Activated CD4-positive, alpha-beta T cell treated with anti-CD3 and anti-CD28 coated beads, Interleukin-2, Interleukin-6, amounts not matched to agents 100 ng/mL and 50 ng/mL, durations not matched to agents 16 hours and 8 hours (primary cell): ENCODE results near the gene C1QTNF7.

Source experiments
- DNase-seq: peaks from one replicate; pipeline ENCODE4 v3.0.0-alpha.2; 2020

The C1QTNF7 gene

DNA sequence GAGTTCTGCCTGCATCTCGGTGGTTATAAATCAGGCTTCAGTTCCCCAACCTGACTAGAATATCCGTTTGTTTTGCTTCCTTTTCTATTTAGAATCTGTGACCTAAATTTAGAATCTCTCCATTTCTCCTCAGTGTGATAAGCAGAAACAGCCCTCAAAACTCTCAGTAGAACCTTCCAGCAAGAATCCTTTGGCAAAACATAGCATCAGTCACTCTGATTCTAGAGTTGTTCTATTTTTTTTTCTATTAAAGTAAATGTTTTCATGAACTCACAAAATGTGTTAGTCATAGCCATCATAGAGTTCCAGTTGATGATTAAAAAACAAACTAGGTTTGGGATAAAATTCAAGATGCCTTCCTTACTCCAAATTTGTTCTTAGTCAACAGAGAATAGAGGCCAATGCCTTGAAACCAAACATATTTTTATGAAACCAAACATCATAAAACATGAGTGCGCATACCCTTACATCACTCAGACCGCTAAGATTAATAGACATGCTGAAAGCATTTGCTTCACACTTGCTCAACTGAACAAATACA is 13.2 kb upstream of the C1QTNF7 start:
- DNase-seq: no peak

- DNase-seq: no peak
Observed at GRCh38 chr4:15416357-15417232, 11.2 kb upstream of the C1QTNF7 start.

DNA sequence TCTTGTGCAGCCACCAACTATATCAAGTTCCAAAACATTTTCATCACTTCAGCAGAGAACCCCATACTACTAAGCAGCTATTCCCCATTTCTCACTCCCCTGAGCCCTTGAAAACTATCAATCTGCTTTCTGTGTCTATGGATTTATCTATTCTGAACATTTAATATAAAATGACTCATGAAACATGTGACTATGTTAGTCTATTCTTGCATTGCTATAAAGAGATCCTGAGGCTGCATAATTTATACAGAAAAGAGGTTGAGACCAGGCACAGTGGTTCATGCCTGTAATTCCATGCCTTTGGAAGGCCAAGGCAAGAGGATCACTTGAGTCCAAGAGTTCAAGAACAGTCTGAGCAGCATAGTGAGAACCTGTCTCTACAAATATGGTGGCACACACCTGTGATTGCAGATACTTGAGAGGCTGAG is 10.6 kb upstream of the C1QTNF7 start:
- DNase-seq: no peak

DNA sequence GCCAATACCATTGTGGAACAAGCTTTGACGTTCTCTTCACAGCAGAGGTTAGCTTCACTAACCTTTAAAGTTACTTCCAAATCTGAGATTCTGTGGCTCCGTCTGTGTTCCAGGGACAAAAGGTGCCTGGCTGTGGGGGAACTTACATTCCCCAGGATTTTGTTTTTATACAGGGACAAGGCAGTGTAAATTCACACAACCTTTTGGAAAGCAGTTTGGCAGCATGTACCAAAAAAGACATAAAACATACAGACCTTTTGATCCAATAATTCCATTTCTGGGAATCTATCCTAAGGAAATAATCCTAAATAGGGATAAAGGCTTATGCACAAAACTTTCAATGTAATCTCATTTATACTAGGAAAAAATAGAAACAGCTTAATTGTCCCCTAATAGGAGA is 8.9 kb upstream of the C1QTNF7 start:
- DNase-seq: no peak

DNA sequence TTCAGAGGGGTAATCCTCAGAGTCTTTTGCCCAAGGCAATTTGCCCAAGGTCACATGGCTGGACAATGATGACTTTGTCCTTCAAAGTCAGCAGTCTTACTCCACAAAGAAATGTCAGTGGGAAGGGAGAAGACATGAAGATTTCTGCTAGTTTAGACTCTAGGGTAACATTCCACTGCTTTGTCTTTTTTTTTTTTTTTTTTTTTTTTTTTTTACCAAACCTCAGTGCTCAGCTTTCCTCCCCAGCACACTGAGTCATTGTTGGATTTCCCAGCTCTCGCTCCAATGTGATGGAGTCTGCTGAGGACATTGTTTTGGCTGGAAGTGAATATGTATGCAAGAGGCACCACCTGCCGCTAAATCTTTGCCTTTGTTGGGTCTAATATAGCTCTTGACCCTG is 7.2 kb upstream of the C1QTNF7 start:
- DNase-seq: no peak

DNA sequence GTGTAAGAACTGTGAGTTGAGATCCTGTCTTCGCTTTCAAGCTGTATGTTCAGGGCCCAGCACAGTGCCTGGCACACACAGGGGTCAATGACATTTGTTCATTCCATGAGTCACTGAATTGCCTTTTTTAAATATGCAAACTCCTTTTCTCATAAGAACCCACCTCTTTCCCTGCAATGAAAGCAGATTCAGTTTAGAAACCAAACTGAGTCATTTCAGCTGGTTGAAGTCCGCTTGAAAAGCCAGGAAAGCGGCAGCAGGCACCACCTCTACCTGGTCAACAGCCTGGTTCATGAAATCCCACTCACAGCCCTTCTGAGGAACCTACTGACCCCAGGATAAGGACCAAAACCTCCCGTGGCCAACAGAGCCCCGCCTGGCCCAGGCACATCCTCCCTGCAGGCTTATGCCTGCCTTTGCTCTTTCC is 4.5 kb upstream of the C1QTNF7 start:
- DNase-seq: peak; percentile 48

DNA sequence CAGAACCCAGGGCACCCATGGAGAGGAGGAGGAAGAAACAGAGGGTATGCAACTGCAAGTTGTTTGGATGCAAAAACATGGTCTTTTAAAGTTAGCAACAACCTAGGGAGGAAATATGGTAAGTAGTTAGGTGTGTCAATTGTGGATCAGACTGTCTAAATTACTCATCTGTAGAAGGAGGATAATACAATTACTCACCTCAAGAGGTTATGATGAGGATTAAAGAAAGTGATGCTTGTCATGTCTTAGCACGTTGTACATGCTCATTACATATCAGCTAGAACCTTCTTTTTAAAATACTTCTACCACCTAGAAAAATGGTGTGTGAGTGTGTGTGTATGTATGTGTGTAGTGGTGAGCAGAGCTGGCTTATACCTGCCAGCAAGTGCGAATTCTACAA is 2.3 kb upstream of the C1QTNF7 start:
- DNase-seq: peak; percentile 25

- DNase-seq: no peak
Observed at GRCh38 chr4:15427161-15427560, 672 bp upstream of the C1QTNF7 start.

GRCh38 chr4:15428611-15429010 is 778 bp downstream of the C1QTNF7 start:
- DNase-seq: no peak

- no peak for DNase-seq
Observed at GRCh38 chr4:15434091-15434490, 6.3 kb downstream of the C1QTNF7 start.

GRCh38 chr4:15434676-15435075 is 6.8 kb downstream of the C1QTNF7 start:
- no peak for DNase-seq

DNA sequence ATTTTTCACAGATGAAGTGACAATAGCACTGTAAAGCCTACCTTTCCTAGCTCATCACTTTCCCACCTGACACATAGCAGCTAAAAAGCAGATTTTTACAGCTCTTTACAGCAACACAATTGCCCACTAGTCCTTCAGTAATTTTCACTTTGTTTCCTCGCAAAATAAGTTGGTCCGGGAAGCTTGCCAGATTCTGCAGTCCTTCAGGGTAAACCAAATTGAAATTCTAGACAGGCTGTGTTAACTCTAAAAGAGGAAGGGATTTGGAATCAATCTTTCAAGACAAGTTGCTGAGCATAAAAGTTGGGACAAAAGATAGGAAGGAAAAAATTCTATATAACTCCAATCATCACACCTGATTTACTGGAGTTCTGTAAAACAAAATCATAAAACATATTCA is 8.7 kb downstream of the C1QTNF7 start:
- DNase-seq: no peak

GRCh38 chr4:15438939-15439524 is 11.2 kb downstream of the C1QTNF7 start:
- no peak for DNase-seq

GRCh38 chr4:15443371-15444160 is 15.7 kb downstream of the C1QTNF7 start:
- DNase-seq: no peak

DNA sequence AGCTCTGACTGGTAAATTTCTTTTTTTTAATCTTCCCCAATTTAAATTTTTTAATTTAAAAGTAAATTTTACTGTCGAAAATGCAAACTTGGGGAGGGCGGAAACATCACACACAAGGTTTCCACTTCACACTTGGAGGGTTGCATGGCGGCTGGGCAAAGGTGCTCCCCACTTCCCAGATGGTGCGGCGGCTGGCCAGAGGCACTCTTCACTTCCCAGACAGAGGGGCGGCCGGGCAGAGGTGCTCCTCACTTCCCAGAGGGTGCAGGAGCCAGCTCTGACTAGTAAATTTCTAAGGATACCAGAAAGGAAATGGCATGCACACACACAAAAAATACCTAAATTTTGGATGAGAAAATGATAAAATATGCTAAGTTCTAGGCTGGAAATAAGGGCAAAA is 16.4 kb downstream of the C1QTNF7 start:
- DNase-seq: no peak

DNA sequence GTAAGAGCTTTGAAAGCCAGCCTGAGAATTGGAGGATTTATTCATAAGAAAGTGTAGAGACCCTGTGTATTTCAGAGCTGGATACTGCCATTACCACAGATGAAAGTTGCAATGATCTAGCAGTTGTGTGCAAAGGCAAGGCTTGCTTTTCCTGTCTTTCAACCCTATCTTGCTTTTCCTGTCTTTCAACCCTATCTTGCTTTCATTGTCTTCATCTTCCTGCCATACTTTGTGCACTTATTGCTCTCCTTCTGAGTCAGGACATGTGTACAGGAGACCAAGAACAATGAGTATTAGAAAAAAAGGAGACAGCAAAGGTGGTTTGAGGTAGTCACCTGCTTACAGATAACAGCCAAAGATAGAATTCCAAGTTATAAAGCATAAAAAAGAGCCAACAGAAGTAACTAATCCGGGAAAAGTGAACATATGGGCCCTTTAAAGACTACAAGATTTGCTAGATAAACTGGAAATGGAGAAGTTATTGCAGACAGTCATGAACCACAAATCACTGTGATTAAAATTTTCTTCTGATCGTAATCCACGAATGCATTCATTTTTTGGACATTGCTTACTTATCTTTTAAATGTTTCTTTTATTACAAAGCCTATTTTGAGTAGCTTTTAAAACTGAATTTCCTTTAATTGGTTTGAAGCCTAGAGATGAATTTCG is 17.2 kb downstream of the C1QTNF7 start:
- no peak for DNase-seq

DNA sequence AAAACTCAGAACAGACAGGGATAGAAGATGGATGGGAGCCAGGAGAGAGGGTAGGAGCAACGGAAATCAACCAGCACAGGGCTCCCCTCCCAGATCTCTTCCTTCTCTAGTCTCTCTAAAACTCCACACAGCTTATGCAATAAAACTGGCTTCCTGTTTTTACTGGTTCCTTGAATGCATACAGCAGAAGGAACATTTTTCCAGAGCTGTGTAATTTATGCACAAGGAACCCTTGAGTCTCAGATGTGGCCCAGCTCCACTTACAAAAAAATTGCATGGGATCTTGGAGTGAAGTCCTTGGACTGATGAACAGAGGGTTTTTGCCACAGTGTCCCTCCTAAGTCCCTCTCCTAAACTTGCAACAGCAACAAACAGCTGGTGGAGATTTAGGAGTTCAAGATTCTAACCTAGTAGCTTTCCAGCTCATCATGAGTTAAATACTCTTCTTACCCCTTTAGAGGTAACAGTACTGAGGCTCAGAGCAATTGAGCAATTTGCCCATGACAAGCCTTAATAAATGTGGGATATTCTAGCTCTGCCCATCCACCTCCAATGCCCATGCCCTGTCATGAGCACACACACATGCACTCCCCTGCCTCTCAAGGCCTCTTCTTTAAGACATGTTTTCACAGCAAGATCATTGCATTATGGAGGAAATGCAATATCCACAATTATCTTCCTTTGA is 23.5 kb downstream of the C1QTNF7 start:
- no peak for DNase-seq

DNA sequence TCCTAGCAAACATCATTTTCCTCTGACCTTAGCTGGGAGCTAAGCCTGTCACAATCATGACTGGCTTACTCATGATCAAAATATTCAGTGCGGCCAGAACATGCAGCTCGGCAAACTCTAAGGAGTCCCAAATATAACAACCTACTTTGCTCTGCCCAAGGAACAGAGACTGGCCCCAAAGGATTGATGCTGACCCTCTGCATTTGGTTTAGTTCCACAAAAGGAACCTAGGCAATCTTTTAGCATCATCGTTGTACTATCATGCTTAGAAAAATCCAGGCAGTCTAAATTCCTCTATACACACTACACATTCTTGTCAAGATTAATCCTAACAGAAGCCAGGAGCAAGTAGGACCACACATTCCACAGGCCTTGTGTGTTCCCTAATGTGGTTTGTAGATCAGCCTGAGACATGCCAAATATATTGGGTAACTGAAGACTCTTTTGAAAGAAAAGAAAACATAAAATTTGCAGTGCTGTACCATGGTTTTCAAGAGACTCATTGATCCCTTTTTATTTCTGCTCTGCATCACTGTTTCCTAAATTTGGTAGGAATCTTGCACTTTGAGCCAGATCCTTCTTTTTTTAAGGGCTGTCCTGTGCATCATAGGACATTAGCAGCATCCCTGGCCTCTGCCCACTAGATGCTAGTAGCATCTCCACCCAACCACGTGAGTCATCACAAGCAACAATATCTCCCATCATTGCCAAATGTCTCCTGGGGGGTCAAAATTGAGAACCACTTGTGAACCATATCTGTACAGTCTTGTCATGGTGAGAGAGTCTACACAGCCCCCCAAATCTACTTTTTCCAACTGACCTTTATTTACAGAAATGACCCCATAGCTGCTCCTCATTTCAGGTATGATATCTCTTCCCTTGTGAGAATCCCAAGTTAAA is 24.3 kb downstream of the C1QTNF7 start:
- no peak for DNase-seq

DNA sequence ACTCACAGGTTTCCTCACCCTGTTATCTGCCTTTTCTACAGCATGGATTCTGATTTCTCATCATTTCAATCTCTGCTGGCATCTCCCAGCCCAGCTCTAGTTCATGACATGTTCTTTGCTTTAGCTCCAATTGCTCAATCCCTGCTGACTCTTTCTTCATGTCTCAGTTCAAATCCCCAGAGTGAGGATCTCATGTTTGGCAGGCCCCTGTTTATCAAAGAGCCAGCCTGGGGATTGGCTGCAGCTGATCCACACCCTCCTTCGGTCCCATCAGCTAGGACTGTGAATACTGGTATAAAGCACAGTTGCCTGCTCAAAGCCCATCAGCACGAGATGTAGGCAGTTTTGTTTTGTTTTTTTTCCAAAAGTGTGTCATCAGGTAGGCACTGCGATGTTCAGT is 27.5 kb downstream of the C1QTNF7 start:
- DNase-seq: no peak

DNA sequence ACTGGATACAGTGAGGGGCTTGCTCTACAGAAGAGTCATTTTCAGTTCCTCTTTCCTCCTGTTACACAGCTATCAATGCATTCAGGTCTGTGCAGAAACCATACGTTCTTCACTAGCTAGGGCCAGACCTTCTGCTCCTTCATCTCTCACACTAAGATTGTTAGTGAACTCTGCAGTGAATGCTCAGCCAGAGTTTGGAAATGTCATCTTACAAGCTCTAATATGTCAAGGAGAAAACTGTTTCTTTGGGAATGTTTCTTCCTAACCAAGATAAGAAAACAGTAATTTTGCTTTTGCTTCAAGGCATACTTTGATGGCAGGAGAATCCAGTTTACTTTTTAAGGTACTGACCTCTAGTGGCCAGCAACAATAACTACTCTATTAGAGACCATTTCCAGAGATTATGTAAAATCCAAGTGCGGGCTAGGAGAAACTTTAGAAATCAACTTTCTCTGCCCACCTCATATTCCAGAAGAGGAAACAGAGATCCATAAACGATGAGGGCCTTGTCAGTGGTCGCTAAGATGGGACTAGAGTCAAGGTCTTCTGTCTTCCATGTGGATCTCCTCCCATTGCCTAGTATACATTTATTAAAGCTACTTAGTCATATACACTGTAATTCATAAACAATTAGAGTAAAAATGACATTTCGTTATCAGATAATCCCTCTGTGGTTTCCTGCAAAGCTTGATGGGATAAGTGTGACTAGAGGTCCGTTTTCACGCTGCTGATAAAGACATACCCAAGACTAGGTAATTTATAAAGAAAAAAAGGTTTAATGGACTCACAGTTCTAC is 29.8 kb downstream of the C1QTNF7 start:
- DNase-seq: peak; percentile 46
